HuH-7.5 (cell line): ENCODE data around the gene FBXO45.
"Not testable (repeated sequence)": the region's sequence is repeated elsewhere in the genome, so short reads cannot be mapped to it uniquely, and the experiment has no call there.

Experiments used
- DNase-seq: peaks from one replicate; pipeline ENCODE4 v3.0.0; 2011; ENCODE audit warnings: low spot score

Gene FBXO45, protein sequence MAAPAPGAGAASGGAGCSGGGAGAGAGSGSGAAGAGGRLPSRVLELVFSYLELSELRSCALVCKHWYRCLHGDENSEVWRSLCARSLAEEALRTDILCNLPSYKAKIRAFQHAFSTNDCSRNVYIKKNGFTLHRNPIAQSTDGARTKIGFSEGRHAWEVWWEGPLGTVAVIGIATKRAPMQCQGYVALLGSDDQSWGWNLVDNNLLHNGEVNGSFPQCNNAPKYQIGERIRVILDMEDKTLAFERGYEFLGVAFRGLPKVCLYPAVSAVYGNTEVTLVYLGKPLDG

DNA sequence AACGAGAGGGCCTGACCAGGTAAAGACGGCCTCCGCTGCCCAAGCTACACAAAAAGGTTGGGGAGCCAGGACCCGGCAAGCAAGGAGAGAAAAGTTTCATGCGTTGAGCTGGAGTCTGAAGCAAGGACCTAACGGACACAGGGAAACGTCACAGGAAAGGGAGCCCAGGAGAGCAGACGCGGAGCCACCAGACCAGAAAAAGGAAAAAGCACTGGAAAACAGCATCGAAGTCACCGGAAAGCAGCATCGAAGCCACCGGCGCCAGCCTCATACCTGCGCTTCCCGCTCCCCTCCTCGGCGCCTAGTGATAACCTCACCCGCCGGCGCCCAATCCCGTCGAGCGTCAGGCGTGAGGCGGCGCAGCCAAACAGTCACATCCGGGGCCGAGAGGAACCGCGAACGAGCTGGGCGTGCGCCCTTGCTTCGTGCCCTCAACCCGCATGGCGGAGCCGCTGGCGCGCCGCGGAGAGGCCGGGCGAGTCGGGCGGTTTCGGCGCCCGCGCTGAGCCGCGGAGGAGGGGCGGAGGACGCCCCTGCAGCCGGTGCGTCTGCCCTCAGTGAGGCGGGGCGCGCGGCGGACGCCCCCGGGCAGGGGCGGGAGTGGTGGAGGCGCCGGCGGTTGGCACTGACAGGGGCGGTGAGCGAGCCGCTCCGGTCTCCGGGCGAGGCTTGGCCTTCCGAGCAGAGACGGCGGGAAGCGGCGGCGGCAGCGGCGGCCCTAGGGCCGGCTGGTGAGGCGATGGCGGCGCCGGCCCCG is at the start of gene FBXO45, which contains the start of gene WDR53:
Gene FBXO45 (plus strand): TSS at position 415 of the 757 bp plus-strand sequence. CDS start 325 bp downstream, at position 740.
Gene WDR53 (minus strand): TSS at position 309 of the 757 bp plus-strand sequence. CDS start 7,079 bp downstream, outside the sequence.
- peak; percentile 92 for DNase-seq

DNA sequence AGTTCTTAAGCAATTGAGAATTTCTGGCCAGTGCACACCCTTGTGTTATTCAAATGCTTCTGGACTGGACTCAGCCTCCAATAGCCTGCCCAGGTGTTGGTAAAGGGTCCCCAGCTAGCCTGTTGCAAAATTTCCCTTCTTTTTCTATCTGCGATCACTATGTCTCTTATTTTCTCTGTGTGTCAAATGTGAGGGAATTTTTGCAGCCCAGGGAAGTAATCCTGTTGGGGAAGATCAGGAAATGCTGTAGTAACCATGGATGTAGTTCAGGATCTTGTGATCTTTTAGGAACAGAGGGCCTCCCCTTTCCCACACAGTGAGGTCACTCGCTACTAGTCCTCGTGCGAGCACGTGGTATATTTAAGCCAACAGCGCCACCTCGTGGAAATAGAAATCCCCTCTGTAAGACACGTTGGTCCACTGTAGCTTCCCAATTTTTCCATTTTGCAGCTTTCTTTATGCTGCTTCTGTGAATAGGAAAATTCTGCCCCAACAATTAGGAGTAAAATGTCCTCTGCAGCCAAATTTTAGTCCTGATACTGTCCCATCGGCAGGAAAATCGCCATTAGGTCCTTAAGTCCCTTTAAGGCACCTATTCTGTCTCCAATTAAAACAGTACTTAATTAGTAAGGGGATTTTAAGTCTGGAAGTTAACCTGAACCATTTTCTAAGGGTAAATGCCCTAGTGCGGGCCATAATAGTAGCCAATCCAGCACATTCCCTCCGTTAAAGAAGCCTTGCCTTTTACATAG is 49.3 kb upstream of the FBXO45 start:
- DNase-seq = no peak

DNA sequence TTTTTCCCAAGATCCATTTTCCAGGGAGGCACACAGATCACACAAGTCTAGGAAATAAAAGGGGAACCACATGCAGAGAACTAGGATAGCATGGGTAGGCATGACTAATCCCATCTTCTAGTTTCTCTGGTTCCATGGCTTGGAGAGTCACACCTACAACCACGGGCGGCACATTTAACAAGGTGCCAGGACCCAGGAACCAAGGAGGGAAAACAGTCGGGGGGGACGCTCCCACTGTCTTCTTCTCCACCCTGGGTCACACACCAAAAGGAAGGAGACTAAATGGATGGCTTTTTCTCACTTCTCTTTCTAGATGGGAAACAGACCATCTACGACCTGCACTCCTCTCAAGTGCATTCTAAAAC is 48.8 kb upstream of the FBXO45 start:
- no peak for DNase-seq

DNA sequence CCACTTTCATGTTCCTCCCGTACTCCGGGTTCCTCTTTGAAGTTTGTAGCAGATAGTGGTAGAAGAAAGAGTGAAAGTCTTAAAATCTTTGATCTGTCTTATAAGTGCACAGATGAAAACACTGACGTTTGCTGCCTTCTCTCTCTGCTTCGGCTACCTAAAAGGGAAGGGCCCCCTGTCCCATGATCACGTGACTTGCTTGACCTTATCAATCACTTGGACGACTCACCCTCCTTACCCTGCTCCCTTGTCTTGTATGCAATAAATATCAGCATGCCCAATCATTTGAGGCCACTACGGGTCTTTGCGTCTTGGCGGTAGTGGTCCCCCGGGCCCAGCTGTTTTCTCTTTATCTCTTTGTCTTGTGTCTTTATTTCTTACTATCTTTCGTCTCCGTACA is 47.2 kb upstream of the FBXO45 start:
- DNase-seq = not testable (repeated sequence)

DNA sequence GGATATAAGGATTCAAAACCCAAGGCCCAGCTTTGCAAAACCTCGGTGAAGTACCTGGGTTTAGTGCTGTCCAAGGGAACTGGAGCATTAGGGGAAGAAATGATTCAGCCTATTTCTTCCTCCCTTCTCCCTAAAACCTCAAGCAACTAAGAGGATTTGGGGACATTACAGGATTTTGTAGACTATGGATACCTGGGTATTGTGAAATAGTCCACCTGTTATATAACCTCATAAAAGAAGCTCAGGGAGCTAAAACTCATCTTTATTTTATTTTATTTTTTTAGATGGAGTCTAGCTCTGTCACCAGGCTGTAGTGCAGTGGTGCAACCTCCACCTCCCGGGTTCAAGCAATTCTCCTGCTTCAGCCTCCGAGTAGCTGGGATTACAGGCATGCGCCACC is 44.6 kb upstream of the FBXO45 start:
- no peak for DNase-seq

DNA sequence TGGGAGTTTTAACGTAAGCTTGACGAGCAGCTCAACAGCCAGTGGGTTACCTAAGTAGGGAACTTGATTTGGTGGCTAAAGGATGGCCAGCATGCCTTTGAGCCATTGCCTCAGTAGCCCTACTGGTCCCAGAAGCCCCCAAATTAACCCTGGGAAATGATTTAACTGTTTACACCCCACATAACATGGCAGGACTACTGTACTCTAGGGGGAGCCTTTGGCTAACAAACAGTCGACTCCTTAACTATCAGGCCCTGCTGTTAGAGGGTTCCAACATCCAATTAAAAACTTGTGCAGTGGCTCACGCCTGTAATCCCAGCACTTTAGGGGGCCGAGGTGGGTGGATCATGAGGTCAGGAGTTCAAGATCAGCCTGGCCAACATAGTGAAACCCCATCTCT is 43.9 kb upstream of the FBXO45 start:
- no peak for DNase-seq

DNA sequence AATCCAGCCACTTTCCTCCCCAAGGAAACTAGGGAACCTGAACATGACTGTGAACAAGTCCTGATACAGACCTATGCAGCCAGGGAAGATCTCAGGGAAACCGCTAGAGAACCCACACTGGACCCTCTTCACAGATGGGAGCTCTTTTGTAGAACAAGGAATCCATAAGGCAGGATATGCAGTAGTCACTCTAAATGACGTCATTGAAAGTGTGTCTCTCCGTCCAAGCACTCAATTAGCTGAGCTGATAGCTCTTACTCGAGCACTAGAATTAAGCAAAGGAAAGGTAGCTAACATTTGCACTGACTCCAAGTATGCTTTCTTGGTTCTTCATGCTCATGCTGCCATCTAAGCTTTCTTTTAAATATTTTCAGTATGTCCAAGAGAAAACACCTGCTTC is 43.3 kb upstream of the FBXO45 start:
- DNase-seq = no peak

DNA sequence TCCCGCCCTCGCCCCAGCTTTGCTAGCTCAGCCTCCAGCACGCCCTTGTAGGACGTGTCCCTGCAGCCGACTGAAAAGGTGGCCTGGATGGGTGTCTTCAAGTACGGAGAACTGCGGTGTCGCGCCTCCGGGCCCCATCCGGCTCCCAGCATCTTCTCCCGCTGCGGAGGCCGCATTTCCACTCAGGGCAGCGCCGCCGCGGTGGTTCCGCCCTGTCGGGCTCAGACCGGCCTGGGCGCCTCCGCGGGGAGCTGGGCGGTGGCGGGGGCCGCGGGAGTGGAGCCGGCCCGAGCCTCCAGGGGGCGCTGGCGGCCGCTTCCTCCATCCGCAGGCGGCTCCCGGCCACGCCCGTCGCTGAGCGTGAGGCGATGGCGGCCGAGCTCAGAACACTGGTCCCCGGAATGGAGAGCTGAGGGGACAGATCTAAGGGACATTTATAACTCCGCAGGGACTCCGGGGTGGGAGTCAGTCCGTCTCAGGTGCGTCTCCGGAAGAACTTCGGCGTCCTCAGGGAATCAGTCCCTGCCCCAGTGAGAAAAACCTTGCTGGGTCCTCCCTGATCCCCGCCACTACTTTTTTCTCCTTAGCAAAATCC is 39.7 kb upstream of the FBXO45 start:
- peak; percentile 72 for DNase-seq

DNA sequence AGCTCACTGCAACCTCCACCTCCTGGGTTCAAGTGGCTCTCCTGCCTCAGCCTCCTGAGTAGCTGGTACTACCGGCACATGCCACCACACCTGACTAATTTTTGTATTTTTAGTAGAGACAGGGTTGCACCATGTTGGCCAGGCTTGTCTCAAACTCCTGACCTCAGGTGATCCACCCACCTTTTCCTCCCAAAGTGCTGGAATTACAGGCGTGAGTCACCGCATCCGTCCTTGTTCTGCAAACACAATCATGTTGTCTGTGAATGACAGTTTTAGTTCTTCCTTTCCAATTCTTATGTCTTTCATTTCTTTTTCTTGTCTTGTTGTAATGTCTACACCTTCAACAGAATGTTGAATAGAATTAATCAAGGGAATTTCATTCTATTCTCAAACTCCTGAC is 37.0 kb upstream of the FBXO45 start:
- no peak for DNase-seq

DNA sequence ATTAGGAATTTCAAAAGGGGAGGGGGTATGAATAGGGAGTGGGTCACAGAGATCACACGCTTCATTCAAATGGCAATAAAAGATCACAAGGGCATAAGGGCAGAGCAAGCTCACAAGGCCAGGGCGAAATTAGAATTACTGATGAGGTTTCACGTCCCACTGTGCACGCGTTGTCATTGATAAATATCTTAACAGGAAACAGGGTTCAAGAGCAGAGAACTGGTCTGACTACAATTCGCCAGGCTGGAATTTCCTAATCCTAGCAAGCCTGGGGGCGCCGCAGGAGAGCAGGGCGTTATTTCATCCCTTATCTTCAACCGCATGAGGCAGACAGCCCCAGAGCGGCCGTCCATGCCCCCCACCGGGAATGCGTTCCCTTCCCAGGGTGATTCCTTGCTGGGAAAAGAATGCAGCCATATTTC is 35.2 kb upstream of the FBXO45 start:
- no peak for DNase-seq

DNA sequence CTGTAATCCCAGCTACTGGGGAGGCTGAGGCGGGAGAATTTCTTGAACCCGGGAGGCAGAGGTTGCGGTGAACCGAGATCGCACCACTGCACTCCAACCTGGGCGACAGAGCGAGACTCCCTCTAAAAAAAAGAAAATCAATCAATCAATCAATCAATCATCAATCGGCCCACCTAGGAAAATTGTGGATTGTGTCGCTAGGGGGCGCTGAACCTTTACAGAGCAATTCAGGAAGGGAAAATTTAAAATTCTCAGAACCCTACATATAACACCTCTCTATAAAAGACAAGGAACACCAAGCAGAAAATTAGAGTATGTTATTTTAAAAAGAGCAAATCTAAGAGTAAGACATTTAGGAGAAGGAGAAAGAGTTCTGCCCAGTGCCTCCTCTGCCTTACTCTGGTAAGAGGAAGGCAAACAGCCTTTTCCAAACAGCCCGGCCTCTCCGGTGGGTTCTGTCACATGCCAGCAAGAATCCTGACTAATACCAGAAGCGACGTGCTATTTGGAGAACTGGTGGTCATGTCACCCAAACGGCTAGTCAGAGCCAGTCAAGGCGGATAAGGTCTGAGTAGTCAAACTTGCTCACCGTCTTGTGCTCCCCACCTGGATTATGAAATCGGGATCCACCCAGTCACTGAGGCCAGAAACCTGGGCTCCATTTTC is 31.0 kb upstream of the FBXO45 start:
- DNase-seq = peak; percentile 34

DNA sequence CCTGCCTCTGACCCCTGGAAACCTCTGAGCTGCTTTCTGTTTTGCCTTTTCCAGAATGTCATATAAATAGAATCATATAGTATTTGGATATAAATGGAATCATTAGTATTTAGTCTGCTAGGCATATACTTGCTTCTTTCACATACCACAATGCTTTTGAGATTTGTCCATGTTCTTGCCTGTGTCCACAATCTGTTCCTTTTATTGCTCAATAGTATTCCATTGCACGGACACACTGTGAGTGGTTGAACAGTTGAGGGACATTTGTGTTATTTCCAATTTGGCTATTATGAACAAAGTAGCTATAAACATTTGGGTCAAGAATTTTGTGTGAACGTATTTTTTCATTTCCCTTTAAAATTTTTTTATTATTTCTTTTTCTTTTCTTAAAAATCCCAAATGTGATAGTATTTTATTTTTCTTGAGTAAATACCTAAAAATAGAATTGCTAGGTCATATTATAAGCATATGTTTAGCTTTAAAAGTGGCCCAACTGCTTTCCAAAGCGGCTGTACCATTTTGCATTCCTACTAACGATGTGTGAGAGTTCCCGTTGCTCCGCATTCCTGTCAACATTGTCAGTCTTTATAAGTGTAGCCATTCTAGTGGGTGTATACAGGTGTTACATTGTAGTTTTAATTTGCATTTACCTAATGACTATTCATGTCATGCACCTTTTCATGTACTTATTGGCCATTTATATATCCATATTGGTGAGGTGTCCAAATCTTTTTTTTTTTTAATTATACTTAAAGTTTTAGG is 26.6 kb upstream of the FBXO45 start:
- DNase-seq = no peak

DNA sequence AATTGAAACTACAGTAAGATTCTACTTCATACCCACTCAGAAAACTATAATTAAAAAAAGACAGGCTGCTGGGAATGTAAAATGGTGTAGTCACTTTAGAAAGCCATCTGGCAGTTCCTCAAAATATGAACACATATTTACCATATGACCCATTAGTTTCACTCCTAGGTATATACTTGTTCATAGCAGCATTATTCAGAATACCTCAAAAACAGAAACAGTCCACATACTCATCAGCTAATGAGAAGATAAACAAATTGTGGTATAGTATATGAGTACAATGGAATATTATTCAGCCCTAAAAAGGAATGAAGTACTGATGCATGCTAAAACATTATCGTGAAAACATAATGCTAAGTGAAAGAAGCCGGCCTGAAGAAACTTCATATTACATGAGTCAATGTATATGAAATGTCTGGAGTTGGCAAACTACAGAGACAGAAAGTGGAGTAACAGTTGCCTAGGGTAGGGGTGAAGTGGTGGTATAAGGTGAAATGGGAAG is 23.9 kb upstream of the FBXO45 start:
- DNase-seq = no peak

DNA sequence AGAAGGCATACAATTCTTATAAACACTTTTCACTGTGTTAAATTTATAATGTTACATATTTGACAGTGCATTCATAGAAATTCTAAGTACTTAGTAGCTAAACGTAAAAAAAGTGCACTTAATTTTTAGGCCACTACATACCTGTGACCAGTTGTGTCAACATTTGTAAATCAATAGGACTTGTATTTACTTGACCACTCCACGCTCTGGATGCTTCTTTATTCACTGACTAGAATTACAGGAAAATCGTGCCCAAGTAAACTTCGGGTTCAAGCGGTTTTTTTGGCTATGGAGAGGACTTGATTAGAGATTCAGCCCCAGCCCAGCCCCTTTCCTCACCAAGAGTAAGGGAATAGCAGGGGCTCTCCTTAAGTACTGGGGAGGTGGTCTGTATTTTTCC is 21.9 kb upstream of the FBXO45 start:
- DNase-seq = no peak

DNA sequence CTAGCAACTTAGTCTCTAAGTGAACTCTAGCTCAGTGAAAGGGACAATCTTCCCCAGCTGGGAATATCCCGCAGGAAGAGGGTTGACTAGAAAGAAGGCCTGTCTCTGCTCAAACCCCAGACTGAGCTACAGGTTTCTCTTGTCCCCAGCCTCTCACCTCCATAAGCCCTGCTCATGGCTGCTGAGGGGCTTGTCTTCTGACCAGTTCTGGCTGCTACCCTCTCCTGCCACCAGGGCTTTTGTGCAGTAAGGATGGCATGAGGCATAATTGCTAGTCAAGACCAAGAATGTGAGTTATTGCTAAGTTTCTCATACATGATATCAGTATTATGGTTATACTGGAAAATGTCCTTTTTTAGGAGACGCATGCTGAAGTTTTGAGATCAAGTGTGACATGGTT is 21.4 kb upstream of the FBXO45 start:
- no peak for DNase-seq

DNA sequence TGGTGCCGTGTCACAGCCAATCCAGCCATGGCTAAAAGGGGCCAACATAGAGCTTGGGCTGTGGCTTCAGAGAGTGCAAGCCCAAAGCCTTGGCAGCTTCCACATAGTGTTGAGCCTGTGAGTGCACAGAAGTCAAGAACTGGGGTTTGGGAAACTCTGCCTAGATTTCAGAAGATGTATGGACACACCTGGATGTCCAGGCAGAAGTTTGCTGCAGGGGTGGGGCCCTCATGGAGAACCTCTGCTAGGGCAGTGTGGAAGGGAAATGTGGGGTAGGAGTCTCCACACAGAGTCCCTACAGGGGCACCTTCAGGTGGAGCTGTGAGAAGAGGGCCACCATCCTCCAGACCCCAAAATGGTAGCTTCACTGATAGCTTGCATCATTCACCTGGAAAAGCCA is 19.1 kb upstream of the FBXO45 start:
- DNase-seq = not testable (repeated sequence)

DNA sequence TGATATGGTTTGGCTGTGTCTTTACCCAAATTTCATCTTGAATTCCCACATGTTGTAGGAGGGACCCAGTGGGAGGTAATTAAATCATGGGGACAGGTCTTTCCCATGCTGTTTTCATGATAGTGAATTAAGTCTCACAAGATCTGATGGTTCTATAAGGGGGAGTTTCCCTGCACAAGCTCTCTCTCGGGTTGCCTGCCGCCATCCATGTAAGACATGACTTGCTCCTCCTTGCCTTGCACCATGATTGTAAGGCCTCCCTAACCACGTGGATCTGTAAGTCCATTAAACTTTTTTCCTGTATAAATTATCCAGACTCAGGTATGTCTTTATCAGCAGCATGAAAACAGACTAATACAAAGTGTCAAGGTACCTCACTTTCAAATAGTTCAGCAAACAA is 18.3 kb upstream of the FBXO45 start:
- not testable (repeated sequence) for DNase-seq

DNA sequence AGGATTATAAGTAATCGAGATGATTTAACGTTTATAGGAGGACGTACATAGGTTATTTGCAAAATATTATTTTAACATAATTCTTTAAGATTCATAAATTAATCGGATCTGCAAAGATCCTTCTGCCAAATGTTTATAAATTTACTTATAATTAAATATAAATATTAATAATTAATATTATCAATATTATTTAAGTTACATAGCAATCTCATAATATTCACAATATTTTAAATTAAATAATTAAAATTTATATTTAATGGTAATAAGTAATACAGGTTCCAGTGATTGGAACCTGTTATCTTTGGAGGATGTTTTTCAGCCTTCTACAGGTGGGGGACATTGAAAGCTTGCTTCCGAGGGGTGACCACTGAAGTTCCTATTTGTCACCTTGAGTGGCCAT is 16.2 kb upstream of the FBXO45 start:
- no peak for DNase-seq

DNA sequence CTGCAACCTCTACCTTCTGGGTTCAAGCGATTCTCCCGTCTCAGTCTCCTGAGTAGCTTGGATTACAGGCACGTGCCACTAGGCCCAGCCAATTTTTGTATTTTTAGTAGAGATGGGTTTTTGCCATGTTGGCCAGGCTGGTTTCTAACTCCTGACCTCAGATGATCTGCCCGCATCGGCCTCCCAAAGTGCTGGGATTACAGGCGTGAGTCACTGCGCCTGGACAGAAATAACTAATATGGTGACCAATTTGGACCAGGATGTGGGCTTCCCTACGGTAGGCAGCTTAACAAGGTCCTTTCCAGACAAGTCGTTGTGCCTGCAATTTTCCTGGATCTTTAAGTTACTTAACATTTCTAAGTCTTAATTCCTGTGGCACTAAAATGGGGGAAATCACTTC is 14.9 kb upstream of the FBXO45 start:
- DNase-seq = no peak

DNA sequence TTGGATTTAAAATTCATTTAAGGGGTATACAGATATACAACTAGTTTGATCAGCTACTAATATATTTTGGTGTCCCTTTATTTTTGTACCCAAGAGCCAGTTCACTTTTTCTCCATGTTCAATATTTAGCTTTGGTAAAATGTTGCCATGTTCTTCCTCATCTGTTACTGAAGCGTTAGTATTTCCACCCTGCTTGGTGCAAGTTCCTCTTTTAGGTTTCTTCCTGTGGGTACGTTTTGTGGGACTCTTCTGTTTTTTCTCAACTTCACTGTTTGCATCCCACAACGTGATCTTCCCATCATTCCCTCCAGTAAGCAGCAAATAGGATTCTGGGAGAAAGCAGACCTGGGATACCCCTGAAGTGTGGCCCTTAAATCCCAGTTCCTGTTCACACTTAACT is 14.3 kb upstream of the FBXO45 start:
- no peak for DNase-seq

DNA sequence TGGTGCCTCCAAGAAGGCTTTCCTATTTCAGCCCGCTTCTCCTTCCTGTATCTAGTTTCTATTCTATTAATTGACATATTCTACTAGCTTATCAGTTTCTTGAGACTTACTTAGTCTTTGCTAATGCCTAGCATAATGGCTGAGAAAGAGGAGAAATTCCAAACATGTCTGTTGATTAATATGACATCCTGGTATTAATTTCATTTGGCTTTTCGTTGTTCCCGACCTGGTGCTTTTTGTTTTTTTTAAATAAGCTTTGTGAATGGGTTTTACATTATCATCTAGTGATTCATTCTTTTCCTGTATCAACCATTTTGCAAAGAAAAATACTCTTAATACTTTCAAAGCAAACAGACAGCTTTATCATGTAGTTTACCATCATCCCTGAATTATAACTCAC is 13.2 kb upstream of the FBXO45 start:
- no peak for DNase-seq
